ENCODE results near the gene PLPPR3. TPM values are rescaled to one million over a fixed set of nuclear protein-coding genes. Genes with fewer than 3 reads are reported as not detected.

The PLPPR3 gene
- total and polyA plus RNA-seq, 9 of the 15 experiments (the other 6 are each of a cell fraction or from before 2014, with no cell fraction given) = 0.01 to 48.2 (median 8.6) TPM

DNA sequence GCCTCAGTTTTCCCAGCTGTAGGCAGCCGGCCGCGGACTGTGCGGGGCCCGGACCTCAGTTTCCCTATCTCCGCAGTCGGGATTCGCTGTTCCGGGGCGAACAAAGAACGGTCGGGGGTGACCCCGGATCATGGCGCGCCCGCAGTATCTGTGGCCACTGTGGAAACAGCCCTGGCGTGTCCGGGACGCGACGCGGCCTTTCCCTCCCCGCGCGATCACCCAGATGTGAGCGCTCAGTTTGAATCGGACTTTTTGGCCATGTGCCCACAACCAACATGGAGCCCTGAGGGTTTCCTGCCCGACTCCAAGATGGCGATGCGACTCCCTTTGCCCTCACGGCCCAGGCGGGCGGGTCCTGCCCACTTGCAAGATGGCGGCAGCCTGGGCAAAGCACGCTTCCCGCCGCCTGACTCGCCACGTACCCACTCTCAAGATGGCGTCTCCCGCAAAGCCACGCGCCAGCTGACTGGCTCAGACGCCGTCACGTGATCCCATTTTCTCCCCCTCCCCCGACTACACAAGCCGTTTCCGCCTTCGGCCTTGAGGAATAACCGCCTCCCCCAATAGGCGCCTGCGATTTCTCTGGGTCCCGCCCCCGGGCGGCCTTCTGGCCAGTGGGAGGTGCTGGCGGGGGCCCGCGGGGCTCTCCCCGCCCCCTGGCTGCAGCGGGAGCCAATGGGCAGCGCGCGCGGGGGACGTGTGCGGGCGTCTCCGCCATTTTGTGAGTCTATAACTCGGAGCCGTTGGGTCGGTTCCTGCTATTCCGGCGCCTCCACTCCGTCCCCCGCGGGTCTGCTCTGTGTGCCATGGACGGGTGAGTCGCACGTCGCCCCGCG is 24.8 kb downstream of the PLPPR3 start, which contains the start of gene PTBP1 (continued):
- TF ChIP-seq ZNF592 (IDR thresholded peaks at IDR 0.05) (no peak; the same call in 1 of the 2 replicates), NFE2 (IDR thresholded peaks at IDR 0.05; ENCODE audit: low read depth) (no peak), ZBTB17 (CRISPR knock-in tag; IDR thresholded peaks at IDR 0.05) (peak; percentile 85; the same call in 1 of the 2 replicates), ARNT (IDR thresholded peaks at IDR 0.05) (0 out of 4 replicates have a peak, but pooled peaks of 1 of the 2 experiments have one; percentile 31), ILK (tag; IDR thresholded peaks at IDR 0.05; ENCODE audit: borderline replicate concordance, low read depth) (no peak), CEBPG (CRISPR knock-in tag; IDR thresholded peaks at IDR 0.05) (no peak), CEBPG (tag; conservative IDR thresholded peaks at IDR 0.05 in 1 of 2, IDR thresholded peaks at IDR 0.05 in 1 of 2) (no peak), ZNF263 (CRISPR knock-in tag; IDR thresholded peaks at IDR 0.05; ENCODE audit: borderline replicate concordance) (no peak; the same call in 1 of the 2 replicates), NCOA2 (IDR thresholded peaks at IDR 0.05; ENCODE audit: partially characterized antibody in 2 of 2) (no peak), HEY1 (CRISPR knock-in tag; IDR thresholded peaks at IDR 0.05; ENCODE audit: borderline replicate concordance) (no peak), MNT (conservative IDR thresholded peaks at IDR 0.05) (peak; percentile 97), ZEB2 (IDR thresholded peaks at IDR 0.05) (no peak), DLX4 (CRISPR knock-in tag; IDR thresholded peaks at IDR 0.05) (no peak), SLC30A9 (CRISPR knock-in tag; IDR thresholded peaks at IDR 0.05) (no peak)
- TF ChIP-seq, protein P1, sequence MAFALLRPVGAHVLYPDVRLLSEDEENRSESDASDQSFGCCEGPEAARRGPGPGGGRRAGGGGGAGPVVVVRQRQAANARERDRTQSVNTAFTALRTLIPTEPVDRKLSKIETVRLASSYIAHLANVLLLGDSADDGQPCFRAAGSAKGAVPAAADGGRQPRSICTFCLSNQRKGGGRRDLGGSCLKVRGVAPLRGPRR (CRISPR knock-in tag; IDR thresholded peaks at IDR 0.05) = no peak
- TF ChIP-seq, protein P2, sequence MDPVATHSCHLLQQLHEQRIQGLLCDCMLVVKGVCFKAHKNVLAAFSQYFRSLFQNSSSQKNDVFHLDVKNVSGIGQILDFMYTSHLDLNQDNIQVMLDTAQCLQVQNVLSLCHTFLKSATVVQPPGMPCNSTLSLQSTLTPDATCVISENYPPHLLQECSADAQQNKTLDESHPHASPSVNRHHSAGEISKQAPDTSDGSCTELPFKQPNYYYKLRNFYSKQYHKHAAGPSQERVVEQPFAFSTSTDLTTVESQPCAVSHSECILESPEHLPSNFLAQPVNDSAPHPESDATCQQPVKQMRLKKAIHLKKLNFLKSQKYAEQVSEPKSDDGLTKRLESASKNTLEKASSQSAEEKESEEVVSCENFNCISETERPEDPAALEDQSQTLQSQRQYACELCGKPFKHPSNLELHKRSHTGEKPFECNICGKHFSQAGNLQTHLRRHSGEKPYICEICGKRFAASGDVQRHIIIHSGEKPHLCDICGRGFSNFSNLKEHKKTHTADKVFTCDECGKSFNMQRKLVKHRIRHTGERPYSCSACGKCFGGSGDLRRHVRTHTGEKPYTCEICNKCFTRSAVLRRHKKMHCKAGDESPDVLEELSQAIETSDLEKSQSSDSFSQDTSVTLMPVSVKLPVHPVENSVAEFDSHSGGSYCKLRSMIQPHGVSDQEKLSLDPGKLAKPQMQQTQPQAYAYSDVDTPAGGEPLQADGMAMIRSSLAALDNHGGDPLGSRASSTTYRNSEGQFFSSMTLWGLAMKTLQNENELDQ (CRISPR knock-in tag; IDR thresholded peaks at IDR 0.05; ENCODE audit: borderline replicate concordance) = no peak

Data from K562 (cell line).